Omental fat pad (tissue), 4 donors: ENCODE data around the gene FAM83G. TPM values are rescaled to one million over a fixed set of nuclear protein-coding genes. Genes with fewer than 3 reads are reported as not detected.

ENCODE experiments used
- ATAC-seq: fragments of 150-250 bp; one replicate; pipeline ENCODE4 v1.9.1; 2016; ENCODE audit warnings: mild to moderate bottlenecking, moderate library complexity; ENCODE audit not compliant: low FRiP score
- DNase-seq: peaks from one replicate; pipeline ENCODE4 v3.0.0-alpha.2; 2019; ENCODE audit warnings: low spot score
- CTCF ChIP-seq, 3 donors: fragments of 450-650 bp; IDR thresholded peaks; one replicate each; pipeline ENCODE4 v1.5.1; 2016 to 2017; ENCODE audit warnings: antibody characterized with exemption in 3 of 3, mild to moderate bottlenecking in 3 of 3, moderate library complexity in 2 of 3
- total RNA-seq, 4 donors: library from RNA; depleted of rRNA; stranded (reverse); fragments of >200 nt; gene quantifications; one replicate each; pipeline ENCODE4 v1.1.0, GENCODE V29; 2016

Gene FAM83G
- total RNA-seq, 4 donors from 2014 or later, result 0.95 to 19.9 (median 14.3) TPM

- DNase-seq, result no peak
- no peak for TF ChIP-seq CTCF (IDR thresholded peaks at IDR 0.05)
- ATAC-seq, result peak; percentile 39
Measured at GRCh38 chr17:19003543-19004420, 782 bp downstream of the FAM83G start.

GRCh38 chr17:19002805-19003542 is 1.6 kb downstream of the FAM83G start:
- TF ChIP-seq CTCF (IDR thresholded peaks at IDR 0.05), result no peak
- ATAC-seq (no peak), DNase-seq (no peak)

- TF ChIP-seq CTCF (IDR thresholded peaks at IDR 0.05), result no peak
- ATAC-seq, result no peak
- DNase-seq, result no peak
Measured at GRCh38 chr17:19001907-19002590, 2.5 kb downstream of the FAM83G start.

GRCh38 chr17:19000531-19001325 is 3.8 kb downstream of the FAM83G start:
- ATAC-seq, result peak; percentile 73

GRCh38 chr17:18999911-19000310 is 4.7 kb downstream of the FAM83G start:
- ATAC-seq (no peak), DNase-seq (no peak)
- no peak for TF ChIP-seq CTCF (IDR thresholded peaks at IDR 0.05)

More at GRCh38 chr17:19000531-19001325, 3.8 kb downstream of the FAM83G start:
- DNase-seq, result no peak
- TF ChIP-seq CTCF (IDR thresholded peaks at IDR 0.05), result no peak

- no peak for ATAC-seq
- TF ChIP-seq CTCF (IDR thresholded peaks at IDR 0.05), result no peak
- DNase-seq, result no peak
Measured at GRCh38 chr17:18999394-18999793, 5.2 kb downstream of the FAM83G start.
